Measurements from ENCODE around the gene TMEM39B. TPM values are rescaled to one million over a fixed set of nuclear protein-coding genes. Genes with fewer than 3 reads are reported as not detected.

TMEM39B gene
- total RNA-seq (2022; extraction: Qiagen RNA extraction): 9.4 to 11.1 TPM (median 10.9 TPM) in 5 replicates

GRCh38 chr1:32072622-32073298, at the start of gene TMEM39B:
TMEM39B (plus strand) TSS chr1:32072939; CDS start chr1:32073048, 109 bp downstream.

DNA sequence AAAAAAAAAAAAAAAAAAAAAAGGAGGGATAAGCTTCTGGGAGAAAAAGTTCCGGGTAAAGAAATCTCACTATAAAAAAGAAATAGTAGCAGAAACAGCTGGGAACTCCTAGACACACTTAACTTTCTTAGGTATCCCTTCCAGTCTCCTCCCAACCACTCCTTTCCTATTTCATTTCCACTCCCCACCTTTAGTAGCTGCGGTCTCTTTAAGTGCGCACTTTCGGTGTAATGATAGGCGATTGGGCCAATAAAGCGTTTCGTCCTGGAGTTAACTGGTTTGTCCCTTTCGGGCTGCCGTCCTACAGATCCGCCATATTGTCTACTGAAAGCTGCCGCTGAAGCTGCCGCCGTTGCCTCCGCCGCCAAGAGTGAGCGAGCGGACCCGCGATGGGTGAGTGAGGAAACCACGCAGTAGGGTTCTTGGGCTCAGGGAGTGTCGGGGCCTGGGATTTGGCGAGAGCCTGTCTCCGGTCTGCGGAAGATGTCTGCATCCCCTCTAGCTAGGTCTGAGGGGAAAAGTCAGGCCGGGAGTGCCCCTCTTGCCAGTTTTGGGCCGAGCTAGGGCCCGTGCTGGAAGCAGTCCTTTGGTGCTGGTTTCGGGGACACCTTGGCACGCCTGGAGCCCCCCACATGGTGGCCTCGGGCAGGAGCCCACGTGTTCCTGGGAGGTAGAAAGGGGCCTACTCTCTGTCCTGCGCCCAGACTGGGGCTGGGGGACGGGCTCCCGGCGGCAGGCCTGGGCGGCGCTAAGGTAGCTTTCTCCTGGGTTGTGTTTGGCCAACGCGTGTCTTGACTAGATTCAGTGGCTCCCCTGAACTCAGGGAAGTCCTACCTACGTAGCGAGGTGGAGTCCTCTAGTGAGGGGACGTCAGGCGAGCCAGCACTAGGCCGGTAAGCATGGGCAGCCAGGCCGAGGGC, 35.3 kb downstream of the TMEM39B start, which contains the start of gene KPNA6:
Gene KPNA6, plus strand, starts transcription at position 315 of the 920 bp plus-strand sequence. Its CDS starts 75 bp downstream, at position 390.

Other genes starting within 250 kb of the TMEM39B start
- gene PTP4A2, start 134.6 kb upstream of the TMEM39B start, total RNA-seq (2022; extraction: Qiagen RNA extraction): 148 to 167 TPM (median 158 TPM) in 5 replicates
- 126 to 142 TPM (median 130 TPM) in 5 replicates for gene KHDRBS1, start 59.1 kb upstream of the TMEM39B start, total RNA-seq (2022; extraction: Qiagen RNA extraction)
- gene KPNA6, start 35.1 kb downstream of the TMEM39B start, total RNA-seq (2022; extraction: Qiagen RNA extraction): 12.7 to 18.2 TPM (median 13.8 TPM) in 5 replicates
- gene TXLNA, start 106.7 kb downstream of the TMEM39B start, total RNA-seq (2022; extraction: Qiagen RNA extraction): 24.3 to 31.2 TPM (median 24.9 TPM) in 5 replicates
- gene CCDC28B, start 127.7 kb downstream of the TMEM39B start, total RNA-seq (2022; extraction: Qiagen RNA extraction): 1.6 to 2.0 TPM (median 1.8 TPM) in 5 replicates
- 1.4 to 2.1 TPM (median 1.8 TPM) in 5 replicates for gene IQCC, start 132.7 kb downstream of the TMEM39B start, total RNA-seq (2022; extraction: Qiagen RNA extraction)
- gene DCDC2B, start 136.2 kb downstream of the TMEM39B start, total RNA-seq (2022; extraction: Qiagen RNA extraction): not detected in 5 replicates
- gene TMEM234, start 149.4 kb downstream of the TMEM39B start, total RNA-seq (2022; extraction: Qiagen RNA extraction): 7.3 to 9.4 TPM (median 8.8 TPM) in 5 replicates
- 267 to 287 TPM (median 277 TPM) in 5 replicates for gene EIF3I, start 149.5 kb downstream of the TMEM39B start, total RNA-seq (2022; extraction: Qiagen RNA extraction)
- 0.29 to 0.88 TPM (median 0.45 TPM) in 5 replicates for gene FAM167B, start 174.3 kb downstream of the TMEM39B start, total RNA-seq (2022; extraction: Qiagen RNA extraction)
- gene LCK, start 178.3 kb downstream of the TMEM39B start, total RNA-seq (2022; extraction: Qiagen RNA extraction): 0.06 to 0.09 TPM in 2 of 5 replicates, not detected in the others
- gene HDAC1, start 219.1 kb downstream of the TMEM39B start, total RNA-seq (2022; extraction: Qiagen RNA extraction): 47.4 to 53.3 TPM (median 52.0 TPM) in 5 replicates

Data from A549 treated with AZD2906 at 1 μM for 4 hours (cell line).